Measurements from ENCODE around the gene FUT4. TPM values are rescaled to one million over a fixed set of nuclear protein-coding genes. Genes with fewer than 3 reads are reported as not detected.

The FUT4 gene
- total and polyA plus RNA-seq, 2 donors (not counting 1 experiment from before 2014, with no cell fraction given) = 0.89 to 3.7 TPM

- POLR2A ChIA-PET = no interaction called here
- Mint-ChIP-seq H3K4me3 (no peak overlapping the region), H3K27me3 (no peaks in the 10 kb centered on the region), H3K4me1 (no peaks in the 10 kb centered on the region), H3K27ac (no peak overlapping the region), H3K9me3 (ENCODE audit: insufficient read depth) (no peaks in the 10 kb centered on the region)
- no peaks in the 10 kb centered on the region for H3K79me2 ChIP-seq (ENCODE audit: control insufficient read depth, insufficient read depth, low read length)
- H3K27me3 ChIP-seq (replicated peaks in 1 of 4; ENCODE audit: control extremely low read depth in 1 of 4, control insufficient read depth in 3 of 4, insufficient read depth in 4 of 4, low read length in 3 of 4) = no peaks in the 10 kb centered on the region
- no peaks in the 10 kb centered on the region for H3K4me1 ChIP-seq (ENCODE audit: control insufficient read depth in 2 of 2, insufficient read depth in 2 of 2, low read length in 2 of 2)
- 100% methylated on average over 2 of the region's 2 CpGs for WGBS (ENCODE audit: insufficient coverage)
- intact Hi-C loops (cut with micrococcal nuclease) = no loop called here
- no peak overlapping the region for H3K9ac ChIP-seq (ENCODE audit: low read length)
- no peak for TF ChIP-seq EZH2 (IDR thresholded peaks at IDR 0.05; ENCODE audit: borderline replicate concordance, insufficient read depth, low read depth, low read length, poor library complexity, severe bottlenecking)
- no peak for TF ChIP-seq CTCF (IDR thresholded peaks at IDR 0.05)
- no peaks in the 10 kb centered on the region for H3K36me3 ChIP-seq (replicated peaks in 1 of 2; ENCODE audit: control extremely low read depth in 1 of 2, control insufficient read depth in 1 of 2, extremely low read depth in 1 of 2, insufficient read depth in 2 of 2, low read length in 1 of 2)
- no peaks in the 10 kb centered on the region for H4K20me1 ChIP-seq (ENCODE audit: control insufficient read depth, insufficient read depth, low read length, poor library complexity, severe bottlenecking)
- H3K27ac ChIP-seq (ENCODE audit: low read length in 2 of 2) = no peak overlapping the region
- no peak overlapping the region for H3K4me2 ChIP-seq (replicated peaks; ENCODE audit: low read depth, low read length, poor library complexity, severe bottlenecking)
- no peaks in the 10 kb centered on the region for H3K9me3 ChIP-seq (ENCODE audit: control extremely low read depth in 1 of 3, control insufficient read depth in 2 of 3, insufficient read depth in 1 of 3, low read length in 2 of 3)
- CTCF ChIA-PET = interaction anchor here (1.3 kb wide), 1 partner anchor 10 kb away, joined by 3 read pairs; no protein-coding TSS in a partner anchor
- no peak overlapping the region for H3K4me3 ChIP-seq (ENCODE audit: control extremely low read depth in 1 of 5, extremely low read depth in 1 of 5, insufficient read depth in 1 of 5, low read depth in 2 of 5, low read length in 4 of 5)
- DNase-seq = no peak
- no peak for ATAC-seq (ENCODE audit: low read depth)
- no peak overlapping the region for H2AFZ ChIP-seq (ENCODE audit: insufficient read depth, low read depth, low read length, poor library complexity, severe bottlenecking)
Measured at GRCh38 chr11:94588366-94588942, 44.7 kb downstream of the FUT4 start.

DNA sequence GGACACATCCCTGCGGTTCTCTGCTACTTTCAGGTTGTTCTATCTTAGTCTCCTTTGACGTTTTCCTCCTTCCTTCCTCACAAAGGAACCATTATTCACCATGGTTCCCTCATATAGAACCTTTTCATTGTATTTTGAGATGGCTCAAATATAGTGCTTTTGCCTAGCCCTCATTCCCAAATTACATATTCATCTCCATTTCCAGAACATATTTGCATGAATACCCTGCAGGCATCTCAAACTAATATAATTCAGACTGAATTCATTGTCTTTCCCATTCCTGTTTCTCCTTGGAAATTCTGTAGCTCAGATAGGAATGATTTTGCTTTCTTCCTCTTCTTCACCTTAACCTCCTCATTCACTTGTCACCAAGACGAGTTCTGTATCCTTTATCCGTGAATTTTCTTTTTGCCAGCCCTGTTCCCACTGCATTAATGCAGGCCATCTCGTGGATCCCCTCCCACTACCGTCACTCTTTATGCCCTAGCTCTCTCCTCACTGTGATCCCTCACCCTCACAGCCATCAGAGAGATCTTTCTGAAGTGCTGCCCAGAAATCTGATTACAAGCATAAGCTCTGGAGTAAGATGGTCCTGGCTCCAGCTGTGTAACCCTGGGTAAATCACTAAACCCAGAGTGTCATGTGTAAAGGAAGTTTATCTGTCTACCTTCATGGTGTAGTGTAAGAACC is 46.8 kb downstream of the FUT4 start:
- no peak overlapping the region for H2AFZ ChIP-seq (ENCODE audit: insufficient read depth, low read depth, low read length, poor library complexity, severe bottlenecking)
- no peak overlapping the region for H3K27ac ChIP-seq (ENCODE audit: low read length in 2 of 2)
- no peak overlapping the region for H3K9ac ChIP-seq (ENCODE audit: low read length)
- no peak overlapping the region for H3K4me3 ChIP-seq (ENCODE audit: control extremely low read depth in 1 of 5, extremely low read depth in 1 of 5, insufficient read depth in 1 of 5, low read depth in 2 of 5, low read length in 4 of 5)
- DNase-seq (no peak), ATAC-seq (ENCODE audit: low read depth) (no peak)
- H4K20me1 ChIP-seq (ENCODE audit: control insufficient read depth, insufficient read depth, low read length, poor library complexity, severe bottlenecking) = no peaks in the 10 kb centered on the region
- Mint-ChIP-seq H3K4me3 (no peak overlapping the region), H3K4me1 (peaks cover 9% of the 10 kb centered on the region), H3K27me3 (no peaks in the 10 kb centered on the region), H3K27ac (no peak overlapping the region), H3K9me3 (ENCODE audit: insufficient read depth) (no peaks in the 10 kb centered on the region)
- ChIA-PET POLR2A (no interaction called here), CTCF (no interaction called here)
- no peaks in the 10 kb centered on the region for H3K27me3 ChIP-seq (replicated peaks in 1 of 4; ENCODE audit: control extremely low read depth in 1 of 4, control insufficient read depth in 3 of 4, insufficient read depth in 4 of 4, low read length in 3 of 4)
- H3K36me3 ChIP-seq (replicated peaks in 1 of 2; ENCODE audit: control extremely low read depth in 1 of 2, control insufficient read depth in 1 of 2, extremely low read depth in 1 of 2, insufficient read depth in 2 of 2, low read length in 1 of 2) = no peaks in the 10 kb centered on the region
- 61% methylated on average over 6 of the region's 6 CpGs for WGBS (ENCODE audit: insufficient coverage)
- H3K4me1 ChIP-seq (ENCODE audit: control insufficient read depth in 2 of 2, insufficient read depth in 2 of 2, low read length in 2 of 2) = peaks cover 0 to 3% of the 10 kb centered on the region in 2 donors
- no peaks in the 10 kb centered on the region for H3K9me3 ChIP-seq (ENCODE audit: control extremely low read depth in 1 of 3, control insufficient read depth in 2 of 3, insufficient read depth in 1 of 3, low read length in 2 of 3)
- TF ChIP-seq EZH2 (IDR thresholded peaks at IDR 0.05; ENCODE audit: borderline replicate concordance, insufficient read depth, low read depth, low read length, poor library complexity, severe bottlenecking) (no peak), CTCF (IDR thresholded peaks at IDR 0.05) (no peak)
- H3K4me2 ChIP-seq (replicated peaks; ENCODE audit: low read depth, low read length, poor library complexity, severe bottlenecking) = no peak overlapping the region
- no peaks in the 10 kb centered on the region for H3K79me2 ChIP-seq (ENCODE audit: control insufficient read depth, insufficient read depth, low read length)
- intact Hi-C loops (cut with micrococcal nuclease) = no loop called here
